Stomach smooth muscle (tissue), 2 donors: ENCODE results near the gene KIRREL2.
"Not testable (repeated sequence)": the region's sequence is repeated elsewhere in the genome, so short reads cannot be mapped to it uniquely, and the experiment has no call there.

Source experiments
- H3K27ac ChIP-seq: one replicate; pipeline ENCODE4 v1.7.0; 2013; ENCODE audit warnings: mild to moderate bottlenecking, low read length, inconsistent platforms
- H3K27me3 ChIP-seq, 2 donors: one replicate each; pipeline ENCODE4 v1.7.0; 2013; ENCODE audit warnings: low read length in 2 of 2; ENCODE audit not compliant: insufficient read depth in 2 of 2, control insufficient read depth in 1 of 2
- H3K36me3 ChIP-seq, 2 donors: one replicate each; pipeline ENCODE4 v1.7.0; 2013; ENCODE audit warnings: low read length in 2 of 2; ENCODE audit not compliant: control insufficient read depth in 2 of 2, insufficient read depth in 2 of 2
- H3K4me1 ChIP-seq: one replicate; pipeline ENCODE4 v1.7.0; 2013; ENCODE audit warnings: low read length; ENCODE audit not compliant: control insufficient read depth, insufficient read depth
- H3K4me3 ChIP-seq, 2 donors: one replicate each; pipeline ENCODE4 v1.7.0; 2013; ENCODE audit warnings: low read length in 2 of 2
- H3K9ac ChIP-seq, 2 donors: one replicate each; pipeline ENCODE4 v1.7.0; 2013; ENCODE audit warnings: low read length in 2 of 2, mild to moderate bottlenecking in 1 of 2
- H3K9me3 ChIP-seq, 2 donors: one replicate each; pipeline ENCODE4 v1.7.0; 2013; ENCODE audit warnings: low read length in 2 of 2; ENCODE audit not compliant: control insufficient read depth in 2 of 2
- donor health status: healthy.
- donor health status: Pancreatic carcinoma.

KIRREL2 gene

GRCh38 chr19:35828692-35829301 lies 27.9 kb upstream of the KIRREL2 start:
- Histone ChIP-seq H3K36me3 (no peaks in the 10 kb centered on the region), H3K9ac (no peak overlapping the region), H3K27ac (no peak overlapping the region), H3K4me3 (no peak overlapping the region), H3K9me3 (peaks cover 0 to 4% of the 10 kb centered on the region in 2 donors), H3K4me1 (no peaks in the 10 kb centered on the region), H3K27me3 (peaks cover 9 to 14% of the 10 kb centered on the region in 2 donors)

GRCh38 chr19:35830986-35831385 lies 25.7 kb upstream of the KIRREL2 start:
- no peak overlapping the region for H3K4me3 ChIP-seq
- no peak overlapping the region for H3K9ac ChIP-seq
- no peaks in the 10 kb centered on the region for H3K36me3 ChIP-seq
- H3K9me3 ChIP-seq = peaks cover 0 to 4% of the 10 kb centered on the region in 2 donors
- H3K27ac ChIP-seq = no peak overlapping the region
- H3K4me1 ChIP-seq = no peaks in the 10 kb centered on the region
- peaks cover 9 to 21% of the 10 kb centered on the region in 2 donors for H3K27me3 ChIP-seq

- Histone ChIP-seq H3K9me3 (peaks cover 0 to 4% of the 10 kb centered on the region in 2 donors), H3K4me3 (no peak overlapping the region), H3K9ac (no peak overlapping the region), H3K4me1 (no peaks in the 10 kb centered on the region), H3K27ac (no peak overlapping the region), H3K27me3 (peaks cover 7 to 21% of the 10 kb centered on the region in 2 donors), H3K36me3 (no peaks in the 10 kb centered on the region)
Measured at GRCh38 chr19:35832054-35832453, 24.7 kb upstream of the KIRREL2 start.

- no peak overlapping the region for H3K4me3 ChIP-seq
- no peaks in the 10 kb centered on the region for H3K4me1 ChIP-seq
- H3K27me3 ChIP-seq = peaks cover 6 to 21% of the 10 kb centered on the region in 2 donors
- H3K9me3 ChIP-seq = peaks cover 0 to 6% of the 10 kb centered on the region in 2 donors
- no peak overlapping the region for H3K9ac ChIP-seq
- no peak overlapping the region for H3K27ac ChIP-seq
- H3K36me3 ChIP-seq = no peaks in the 10 kb centered on the region
Measured at GRCh38 chr19:35833972-35834371, 22.7 kb upstream of the KIRREL2 start.

GRCh38 chr19:35836096-35836495 lies 20.6 kb upstream of the KIRREL2 start:
- not testable (repeated sequence) for H3K4me1 ChIP-seq, H3K9me3 ChIP-seq, H3K27ac ChIP-seq, H3K36me3 ChIP-seq, H3K4me3 ChIP-seq, H3K9ac ChIP-seq
- peaks cover 3 to 18% of the 10 kb centered on the region in 2 donors for H3K27me3 ChIP-seq

- no peak overlapping the region for H3K27ac ChIP-seq
Measured at GRCh38 chr19:35841961-35842595, 14.6 kb upstream of the KIRREL2 start.

GRCh38 chr19:35842666-35843272 lies 13.9 kb upstream of the KIRREL2 start:
- Histone ChIP-seq H3K27ac (no peak overlapping the region), H3K4me1 (peaks cover 14% of the 10 kb centered on the region), H3K9me3 (peaks cover 0 to 5% of the 10 kb centered on the region in 2 donors), H3K4me3 (no peak overlapping the region), H3K36me3 (no peaks in the 10 kb centered on the region), H3K27me3 (peaks cover 32 to 34% of the 10 kb centered on the region in 2 donors), H3K9ac (no peak overlapping the region)

More at GRCh38 chr19:35841961-35842595, 14.6 kb upstream of the KIRREL2 start:
- Histone ChIP-seq H3K27me3 (peaks cover 31 to 34% of the 10 kb centered on the region in 2 donors), H3K9ac (no peak overlapping the region), H3K4me1 (peaks cover 14% of the 10 kb centered on the region), H3K36me3 (no peaks in the 10 kb centered on the region), H3K9me3 (peaks cover 0 to 5% of the 10 kb centered on the region in 2 donors), H3K4me3 (no peak overlapping the region)

- no peak overlapping the region for H3K9ac ChIP-seq
- H3K4me1 ChIP-seq = peaks cover 14% of the 10 kb centered on the region
- no peak overlapping the region for H3K4me3 ChIP-seq
- no peaks in the 10 kb centered on the region for H3K36me3 ChIP-seq
- H3K27me3 ChIP-seq = peaks cover 41 to 45% of the 10 kb centered on the region in 2 donors
- H3K27ac ChIP-seq = no peak overlapping the region
- peaks cover 0 to 5% of the 10 kb centered on the region in 2 donors for H3K9me3 ChIP-seq
Measured at GRCh38 chr19:35843676-35844481, 12.8 kb upstream of the KIRREL2 start.

GRCh38 chr19:35844482-35845214 lies 12.1 kb upstream of the KIRREL2 start:
- Histone ChIP-seq H3K9me3 (no peaks in the 10 kb centered on the region), H3K4me3 (peak overlapping the region in 1 of 2 donors; percentile 43), H3K27me3 (peaks cover 48 to 53% of the 10 kb centered on the region in 2 donors), H3K9ac (no peak overlapping the region), H3K36me3 (no peaks in the 10 kb centered on the region), H3K27ac (no peak overlapping the region), H3K4me1 (peaks cover 14% of the 10 kb centered on the region)
